SH-SY5Y (cell line): ENCODE results near the gene ZNF91.

ENCODE experiments used
- GATA2 ChIP-seq: IDR thresholded peaks from 2 replicates; pipeline ENCODE4 v1.6.1; 2011; ENCODE audit warnings: mild to moderate bottlenecking, low read depth, low read length
- GATA3 ChIP-seq: IDR thresholded peaks from 2 replicates; pipeline ENCODE4 v1.6.1; 2011; ENCODE audit warnings: low read depth, mild to moderate bottlenecking, low read length, moderate library complexity

DNA sequence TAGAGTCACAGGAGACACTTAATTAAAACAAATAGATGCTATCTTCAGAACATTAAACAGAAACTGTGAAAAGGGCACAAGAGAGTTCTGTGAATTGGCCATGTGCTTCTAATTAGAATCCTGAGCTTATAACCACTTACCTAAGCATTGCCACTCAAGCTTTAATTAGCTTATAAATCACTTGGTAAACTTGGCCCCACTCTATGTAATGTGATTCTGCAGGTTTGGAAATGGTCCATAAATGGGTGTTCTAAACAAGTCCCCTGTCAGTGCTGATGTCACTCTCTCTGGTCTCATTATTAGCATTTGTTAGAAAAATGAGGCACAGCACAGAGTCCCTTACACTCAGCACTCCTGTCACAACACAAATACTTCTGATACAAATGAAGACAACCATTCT is 18.0 kb downstream of the ZNF91 start:
- TF ChIP-seq GATA3 (no peak), GATA2 (no peak)
